Heart left ventricle (tissue), 13 donors: Measurements from ENCODE around the gene LRP1B.

Experiments
- POLR2A ChIP-seq, 2 donors: fragments of 450-650 bp; IDR thresholded peaks; one replicate each; pipeline ENCODE4 v1.6.1; 2017; ENCODE audit warnings: antibody characterized with exemption in 2 of 2, mild to moderate bottlenecking in 2 of 2, moderate library complexity in 2 of 2
- TF ChIP-seq, protein P1 (sequence below), 12 donors: fragments of 200-600 bp; sonication (generic) in 4 of 12; IDR thresholded peaks; one replicate each; pipeline versions ENCODE4 v1.5.0 to v1.8.0; 2018 to 2022; ENCODE audit warnings: antibody characterized with exemption in 12 of 12, mild to moderate bottlenecking in 5 of 12
- donor health status: ischemic (EF 13 %, LVEDD 7.1; RV severe dilation, severe dysfunction).
- donor health status: DM: no; HTN: yes; CAD: no.
- donor health status: DM: no; HTN: no; CAD: no.
- donor health status: ischemic (EF 25% LVEDD 6.9; RV normal size, moderate dysfunction).
- donor health status: ischemic (EF 25% LVEDD 5.7; RV mildly dilated, moderate dysfunction).
- donor health status: ischemic (EF 35%, LVEDD 5.7; RV mildly dilated, moderate dysfunction).
- donor health status: nonischemic (EF 11% LVEDD 7.7; RV severe dilation, severe dysfunction).
- donor health status: DM: yes; HTN: yes; CAD: no.
- donor health status: PGD.
- donor health status: ischemic (EF 29% LVEDD 5.4; RV normal size, mild dysfunction).
- donor health status: nonischemic (EF 23%, LVEDD 6.1; RV moderate dilation, normal function).

DNA sequence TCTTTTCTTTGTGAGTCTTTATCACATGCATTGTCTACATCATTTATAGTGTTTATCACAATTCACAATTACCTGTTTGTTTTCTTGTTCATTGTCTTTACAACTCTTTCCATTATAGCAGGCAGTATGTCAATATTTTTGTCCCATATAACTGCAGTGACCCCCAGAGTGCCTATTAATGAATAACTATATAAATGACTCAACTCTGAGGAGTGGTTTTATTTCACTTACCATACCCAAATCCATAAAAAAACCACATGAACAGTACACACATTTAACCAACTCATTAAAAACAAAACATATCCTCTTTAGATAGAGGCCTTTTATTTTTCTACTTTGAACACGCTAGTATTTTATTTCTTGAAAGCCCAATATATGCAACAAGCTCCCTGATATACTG is 1931.5 kb downstream of the LRP1B start:
- TF ChIP-seq, protein P1, sequence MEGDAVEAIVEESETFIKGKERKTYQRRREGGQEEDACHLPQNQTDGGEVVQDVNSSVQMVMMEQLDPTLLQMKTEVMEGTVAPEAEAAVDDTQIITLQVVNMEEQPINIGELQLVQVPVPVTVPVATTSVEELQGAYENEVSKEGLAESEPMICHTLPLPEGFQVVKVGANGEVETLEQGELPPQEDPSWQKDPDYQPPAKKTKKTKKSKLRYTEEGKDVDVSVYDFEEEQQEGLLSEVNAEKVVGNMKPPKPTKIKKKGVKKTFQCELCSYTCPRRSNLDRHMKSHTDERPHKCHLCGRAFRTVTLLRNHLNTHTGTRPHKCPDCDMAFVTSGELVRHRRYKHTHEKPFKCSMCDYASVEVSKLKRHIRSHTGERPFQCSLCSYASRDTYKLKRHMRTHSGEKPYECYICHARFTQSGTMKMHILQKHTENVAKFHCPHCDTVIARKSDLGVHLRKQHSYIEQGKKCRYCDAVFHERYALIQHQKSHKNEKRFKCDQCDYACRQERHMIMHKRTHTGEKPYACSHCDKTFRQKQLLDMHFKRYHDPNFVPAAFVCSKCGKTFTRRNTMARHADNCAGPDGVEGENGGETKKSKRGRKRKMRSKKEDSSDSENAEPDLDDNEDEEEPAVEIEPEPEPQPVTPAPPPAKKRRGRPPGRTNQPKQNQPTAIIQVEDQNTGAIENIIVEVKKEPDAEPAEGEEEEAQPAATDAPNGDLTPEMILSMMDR (IDR thresholded peaks at IDR 0.05) = no peak
- TF ChIP-seq POLR2A (IDR thresholded peaks at IDR 0.05) = no peak
